ENCODE measurements around the gene MN1.

MN1 gene

GRCh38 chr22:27799015-27799826 is 2.3 kb downstream of the MN1 start:
- FAIRE-seq = no peak

- FAIRE-seq = no peak
Measured at GRCh38 chr22:27798511-27799014, 3.0 kb downstream of the MN1 start.

GRCh38 chr22:27797520-27798391 is 3.8 kb downstream of the MN1 start:
- FAIRE-seq = no peak

GRCh38 chr22:27796829-27797519 is 4.6 kb downstream of the MN1 start:
- no peak for FAIRE-seq

- no peak for FAIRE-seq
Measured at GRCh38 chr22:27795696-27796517, 5.6 kb downstream of the MN1 start.

GRCh38 chr22:27795053-27795452 is 6.5 kb downstream of the MN1 start:
- FAIRE-seq = no peak

GRCh38 chr22:27794226-27794625 is 7.3 kb downstream of the MN1 start:
- FAIRE-seq = no peak

- no peak for FAIRE-seq
Measured at GRCh38 chr22:27793576-27793975, 8.0 kb downstream of the MN1 start.

GRCh38 chr22:27792452-27793161 is 8.9 kb downstream of the MN1 start:
- FAIRE-seq = no peak

GRCh38 chr22:27791859-27792241 is 9.7 kb downstream of the MN1 start:
- no peak for FAIRE-seq

GRCh38 chr22:27791159-27791858 is 10.2 kb downstream of the MN1 start:
- no peak for FAIRE-seq

- FAIRE-seq = no peak
Measured at GRCh38 chr22:27790376-27791158, 11.0 kb downstream of the MN1 start.

- no peak for FAIRE-seq
Measured at GRCh38 chr22:27788500-27789288, 12.9 kb downstream of the MN1 start.

- FAIRE-seq = no peak
Measured at GRCh38 chr22:27786965-27787364, 14.6 kb downstream of the MN1 start.

GRCh38 chr22:27786291-27786932 is 15.1 kb downstream of the MN1 start:
- no peak for FAIRE-seq

GRCh38 chr22:27785831-27786230 is 15.7 kb downstream of the MN1 start:
- no peak for FAIRE-seq

- FAIRE-seq = no peak
Measured at GRCh38 chr22:27784120-27784475, 17.5 kb downstream of the MN1 start.

- FAIRE-seq = no peak
Measured at GRCh38 chr22:27783436-27784119, 18.0 kb downstream of the MN1 start.

Measured in islet of Langerhans (tissue), 1 donor.